SJSA1 (cell line): ENCODE data around the gene DMD. TPM values are rescaled to one million over a fixed set of nuclear protein-coding genes. Genes with fewer than 3 reads are reported as not detected.

ENCODE experiments used
- DNase-seq, 2 experiments: peaks; one replicate each; pipeline ENCODE4 v3.0.0-alpha.2; 2015 to 2020; ENCODE audit warnings: low spot score in 2 of 2, low read depth in 1 of 2
- H3K27ac ChIP-seq: fragments of 250-450 bp; sonication (Bioruptor Pico); 2 replicates; pipeline ENCODE4 v1.5.1; 2020; ENCODE audit warnings: mild to moderate bottlenecking, moderate library complexity
- H3K27me3 ChIP-seq: fragments of 250-450 bp; sonication (Bioruptor Pico); replicated peaks from 2 replicates; pipeline ENCODE4 v1.5.1; 2020; ENCODE audit warnings: mild to moderate bottlenecking, moderate library complexity
- H3K36me3 ChIP-seq: fragments of 250-450 bp; sonication (Bioruptor Pico); 2 replicates; pipeline ENCODE4 v1.5.1; 2020; ENCODE audit warnings: mild to moderate bottlenecking
- H3K4me1 ChIP-seq: fragments of 250-450 bp; sonication (Bioruptor Pico); replicated peaks from 2 replicates; pipeline ENCODE4 v1.6.1; 2021; ENCODE audit warnings: mild to moderate bottlenecking
- H3K4me3 ChIP-seq: fragments of 250-450 bp; sonication (Bioruptor Pico); 2 replicates; pipeline ENCODE4 v1.5.1; 2020; ENCODE audit warnings: mild to moderate bottlenecking
- H3K9me3 ChIP-seq: fragments of 250-450 bp; sonication (Bioruptor Pico); replicated peaks from 2 replicates; pipeline ENCODE4 v1.5.1; 2020; ENCODE audit warnings: mild to moderate bottlenecking
- total RNA-seq: library from RNA; depleted of rRNA; stranded (reverse); fragments of >200 nt; shearing (Covaris generic); gene quantifications from 2 replicates; pipeline ENCODE4 v1.2.3, GENCODE V29; 2014

DMD gene
- total RNA-seq, 1 experiment from 2014 or later: 6.8 TPM

- H3K27ac ChIP-seq: no peak overlapping the region
- no peaks in the 10 kb centered on the region for H3K36me3 ChIP-seq
- DNase-seq: no peak
- no peaks in the 10 kb centered on the region for H3K4me1 ChIP-seq
- no peak overlapping the region for H3K4me3 ChIP-seq
- H3K27me3 ChIP-seq: no peaks in the 10 kb centered on the region
- H3K9me3 ChIP-seq: no peaks in the 10 kb centered on the region
Measured at GRCh38 chrX:32084757-32085156, 1126.6 kb downstream of the DMD start.

- Histone ChIP-seq H3K4me1 (no peaks in the 10 kb centered on the region), H3K27ac (no peak overlapping the region), H3K27me3 (no peaks in the 10 kb centered on the region), H3K9me3 (no peaks in the 10 kb centered on the region), H3K36me3 (no peaks in the 10 kb centered on the region), H3K4me3 (no peak overlapping the region)
- no peak for DNase-seq
Measured at GRCh38 chrX:32048285-32048684, 1163.1 kb downstream of the DMD start.

GRCh38 chrX:32045149-32045548 lies 1166.2 kb downstream of the DMD start:
- H3K4me1 ChIP-seq: no peaks in the 10 kb centered on the region
- H3K27ac ChIP-seq: no peak overlapping the region
- no peak overlapping the region for H3K4me3 ChIP-seq
- no peaks in the 10 kb centered on the region for H3K9me3 ChIP-seq
- no peaks in the 10 kb centered on the region for H3K36me3 ChIP-seq
- H3K27me3 ChIP-seq: no peaks in the 10 kb centered on the region
- DNase-seq: no peak

- Histone ChIP-seq H3K27ac (no peak overlapping the region), H3K4me1 (no peaks in the 10 kb centered on the region), H3K9me3 (no peaks in the 10 kb centered on the region), H3K36me3 (no peaks in the 10 kb centered on the region), H3K4me3 (no peak overlapping the region), H3K27me3 (no peaks in the 10 kb centered on the region)
- no peak for DNase-seq
Measured at GRCh38 chrX:32041181-32041580, 1170.2 kb downstream of the DMD start.

- Histone ChIP-seq H3K9me3 (no peaks in the 10 kb centered on the region), H3K4me1 (no peaks in the 10 kb centered on the region), H3K4me3 (no peak overlapping the region), H3K27me3 (no peaks in the 10 kb centered on the region), H3K27ac (no peak overlapping the region), H3K36me3 (no peaks in the 10 kb centered on the region)
- DNase-seq: no peak
Measured at GRCh38 chrX:32026772-32027171, 1184.6 kb downstream of the DMD start.

GRCh38 chrX:32024072-32024471 lies 1187.3 kb downstream of the DMD start:
- Histone ChIP-seq H3K4me1 (no peaks in the 10 kb centered on the region), H3K36me3 (no peaks in the 10 kb centered on the region), H3K4me3 (no peak overlapping the region), H3K9me3 (no peaks in the 10 kb centered on the region), H3K27me3 (no peaks in the 10 kb centered on the region), H3K27ac (no peak overlapping the region)
- DNase-seq: no peak

- Histone ChIP-seq H3K27me3 (no peaks in the 10 kb centered on the region), H3K9me3 (no peaks in the 10 kb centered on the region), H3K4me1 (no peaks in the 10 kb centered on the region), H3K4me3 (no peak overlapping the region), H3K27ac (no peak overlapping the region), H3K36me3 (no peaks in the 10 kb centered on the region)
- DNase-seq: no peak
Measured at GRCh38 chrX:32016195-32016594, 1195.2 kb downstream of the DMD start.

GRCh38 chrX:32010948-32011347 lies 1200.4 kb downstream of the DMD start:
- H3K9me3 ChIP-seq: no peaks in the 10 kb centered on the region
- no peaks in the 10 kb centered on the region for H3K36me3 ChIP-seq
- H3K4me1 ChIP-seq: no peaks in the 10 kb centered on the region
- no peak for DNase-seq
- no peak overlapping the region for H3K27ac ChIP-seq
- no peaks in the 10 kb centered on the region for H3K27me3 ChIP-seq
- H3K4me3 ChIP-seq: no peak overlapping the region

- Histone ChIP-seq H3K27ac (no peak overlapping the region), H3K9me3 (no peaks in the 10 kb centered on the region), H3K4me3 (no peak overlapping the region), H3K36me3 (no peaks in the 10 kb centered on the region), H3K4me1 (no peaks in the 10 kb centered on the region), H3K27me3 (no peaks in the 10 kb centered on the region)
- no peak for DNase-seq
Measured at GRCh38 chrX:32010212-32010611, 1201.1 kb downstream of the DMD start.

- no peak overlapping the region for H3K27ac ChIP-seq
Measured at GRCh38 chrX:31993637-31994036, 1217.7 kb downstream of the DMD start.

GRCh38 chrX:31988975-31989374 lies 1222.4 kb downstream of the DMD start:
- H3K4me1 ChIP-seq: no peaks in the 10 kb centered on the region
- no peak overlapping the region for H3K4me3 ChIP-seq
- DNase-seq: no peak
- H3K36me3 ChIP-seq: no peaks in the 10 kb centered on the region
- no peaks in the 10 kb centered on the region for H3K27me3 ChIP-seq
- H3K27ac ChIP-seq: no peak overlapping the region
- no peaks in the 10 kb centered on the region for H3K9me3 ChIP-seq

More at GRCh38 chrX:31993637-31994036, 1217.7 kb downstream of the DMD start:
- Histone ChIP-seq H3K4me1 (no peaks in the 10 kb centered on the region), H3K9me3 (no peaks in the 10 kb centered on the region), H3K4me3 (no peak overlapping the region), H3K27me3 (no peaks in the 10 kb centered on the region), H3K36me3 (no peaks in the 10 kb centered on the region)
- DNase-seq: no peak

GRCh38 chrX:31981546-31982062 lies 1229.7 kb downstream of the DMD start:
- no peaks in the 10 kb centered on the region for H3K4me1 ChIP-seq
- H3K36me3 ChIP-seq: no peaks in the 10 kb centered on the region
- H3K27ac ChIP-seq: no peak overlapping the region
- no peak for DNase-seq
- H3K27me3 ChIP-seq: no peaks in the 10 kb centered on the region
- no peaks in the 10 kb centered on the region for H3K9me3 ChIP-seq
- no peak overlapping the region for H3K4me3 ChIP-seq

- Histone ChIP-seq H3K4me1 (no peaks in the 10 kb centered on the region), H3K4me3 (no peak overlapping the region), H3K27ac (no peak overlapping the region), H3K27me3 (no peaks in the 10 kb centered on the region), H3K36me3 (no peaks in the 10 kb centered on the region), H3K9me3 (no peaks in the 10 kb centered on the region)
- no peak for DNase-seq
Measured at GRCh38 chrX:31969714-31970113, 1241.6 kb downstream of the DMD start.

- no peak for DNase-seq
- Histone ChIP-seq H3K27ac (no peak overlapping the region), H3K27me3 (no peaks in the 10 kb centered on the region), H3K4me1 (no peaks in the 10 kb centered on the region), H3K36me3 (no peaks in the 10 kb centered on the region), H3K4me3 (no peak overlapping the region), H3K9me3 (no peaks in the 10 kb centered on the region)
Measured at GRCh38 chrX:31962256-31962655, 1249.1 kb downstream of the DMD start.

GRCh38 chrX:31934842-31935370 lies 1276.4 kb downstream of the DMD start:
- Histone ChIP-seq H3K27me3 (no peaks in the 10 kb centered on the region), H3K4me1 (no peaks in the 10 kb centered on the region), H3K27ac (no peak overlapping the region), H3K9me3 (no peaks in the 10 kb centered on the region), H3K36me3 (no peaks in the 10 kb centered on the region), H3K4me3 (no peak overlapping the region)
- DNase-seq: no peak
